Activated CD4-positive, alpha-beta T cell treated with anti-CD3 and anti-CD28 coated beads, Interleukin-2, amount 50 U/mL, for 24 hours (primary cell): ENCODE data around the gene MAS1L.
"Not testable (repeated sequence)": the region's sequence is repeated elsewhere in the genome, so short reads cannot be mapped to it uniquely, and the experiment has no call there.

Experiments used
- DNase-seq, 2 donors: peaks; one replicate each; pipeline ENCODE4 v3.0.0-alpha.2; 2020; ENCODE audit warnings: low read depth in 1 of 2, low spot score in 1 of 2

The MAS1L gene

GRCh38 chr6:29486577-29486976 lies 1.2 kb downstream of the MAS1L start:
- no peak for DNase-seq

GRCh38 chr6:29483735-29484134 lies 4.0 kb downstream of the MAS1L start:
- no peak for DNase-seq

GRCh38 chr6:29483186-29483585 lies 4.6 kb downstream of the MAS1L start:
- DNase-seq = no peak

GRCh38 chr6:29479560-29479959 lies 8.2 kb downstream of the MAS1L start:
- DNase-seq = no peak

GRCh38 chr6:29478740-29479139 lies 9.0 kb downstream of the MAS1L start:
- DNase-seq = no peak

- DNase-seq = no peak
These were observed 9.8 kb downstream of the MAS1L start for GRCh38 chr6:29477923-29478450.

GRCh38 chr6:29474996-29475395 lies 12.8 kb downstream of the MAS1L start:
- no peak for DNase-seq

GRCh38 chr6:29466241-29466640 lies 21.5 kb downstream of the MAS1L start:
- no peak for DNase-seq

GRCh38 chr6:29465801-29466200 lies 22.0 kb downstream of the MAS1L start:
- no peak for DNase-seq

GRCh38 chr6:29465279-29465678 lies 22.5 kb downstream of the MAS1L start:
- DNase-seq = no peak

- no peak for DNase-seq
These were observed 25.7 kb downstream of the MAS1L start for GRCh38 chr6:29462022-29462421.

GRCh38 chr6:29461021-29461814 lies 26.5 kb downstream of the MAS1L start:
- DNase-seq = no peak

- DNase-seq = no peak
These were observed 30.8 kb downstream of the MAS1L start, which contains the start of the genes OR11A1 and OR2H1 for GRCh38 chr6:29456971-29457370. Gene OR11A1, minus strand, starts transcription at chr6:29457071. Its CDS starts 29,430 bp downstream, at chr6:29427641. Gene OR2H1, plus strand, starts transcription at chr6:29457155. Its CDS starts 4,615 bp downstream, at chr6:29461770.

GRCh38 chr6:29451471-29452193 lies 36.1 kb downstream of the MAS1L start:
- no peak for DNase-seq

- no peak for DNase-seq
These were observed 40.1 kb downstream of the MAS1L start for GRCh38 chr6:29447670-29448069.

GRCh38 chr6:29444031-29444430 lies 43.7 kb downstream of the MAS1L start:
- not testable (repeated sequence) for DNase-seq

GRCh38 chr6:29442719-29443118 lies 45.0 kb downstream of the MAS1L start:
- no peak for DNase-seq

GRCh38 chr6:29439006-29439405 lies 48.8 kb downstream of the MAS1L start, which contains the start of gene OR10C1:
Gene OR10C1, plus strand, starts transcription at chr6:29439306. Its CDS starts 710 bp downstream, at chr6:29440016.
- DNase-seq = no peak

GRCh38 chr6:29436730-29437129 lies 51.0 kb downstream of the MAS1L start:
- DNase-seq = not testable (repeated sequence)
